GM19395 (cell line): ENCODE results near the gene PTGDR.

ENCODE experiments used
- ATAC-seq: cut with Tn5 transposase; IDR thresholded peaks from one replicate; pipeline ENCODE4 v1.9.1; 2021; ENCODE audit warnings: mild to moderate bottlenecking, moderate library complexity; ENCODE audit not compliant: unreplicated experiment

PTGDR gene

GRCh38 chr14:52307905-52308304, 40.4 kb downstream of the PTGDR start:
- ATAC-seq = no peak

- ATAC-seq = no peak
These were observed 43.0 kb downstream of the PTGDR start for GRCh38 chr14:52310541-52310940.

GRCh38 chr14:52312931-52313355, 45.4 kb downstream of the PTGDR start:
- ATAC-seq = no peak

GRCh38 chr14:52313462-52313861, 46.0 kb downstream of the PTGDR start:
- ATAC-seq = no peak

- peak; percentile 47 for ATAC-seq
These were observed 46.6 kb downstream of the PTGDR start, which contains the start of gene PTGER2 for GRCh38 chr14:52313903-52314594. Gene PTGER2, plus strand, starts transcription at chr14:52314312. Its CDS starts 237 bp downstream, at chr14:52314549.

GRCh38 chr14:52314595-52315354, 47.3 kb downstream of the PTGDR start:
- ATAC-seq = peak; percentile 23

- ATAC-seq = no peak
These were observed 47.8 kb downstream of the PTGDR start for GRCh38 chr14:52315355-52315718.

- no peak for ATAC-seq
These were observed 50.6 kb downstream of the PTGDR start for GRCh38 chr14:52318062-52318461.

- no peak for ATAC-seq
These were observed 51.5 kb downstream of the PTGDR start for GRCh38 chr14:52318826-52319645.

- no peak for ATAC-seq
These were observed 52.4 kb downstream of the PTGDR start for GRCh38 chr14:52319919-52320318.

- ATAC-seq = peak; percentile 97
These were observed 57.6 kb downstream of the PTGDR start for GRCh38 chr14:52325126-52325525.

- no peak for ATAC-seq
These were observed 58.1 kb downstream of the PTGDR start for GRCh38 chr14:52325630-52326029.
